NCI-H1417 (cell line): ENCODE results near the gene SMNDC1.
"Not testable (repeated sequence)": the region's sequence is repeated elsewhere in the genome, so short reads cannot be mapped to it uniquely, and the experiment has no call there.

ENCODE experiments used
- DNase-seq, 3 experiments: peaks; one replicate each; lab custom pipeline; 2025; lab: John Stamatoyannopoulos, UW

Gene SMNDC1

DNA sequence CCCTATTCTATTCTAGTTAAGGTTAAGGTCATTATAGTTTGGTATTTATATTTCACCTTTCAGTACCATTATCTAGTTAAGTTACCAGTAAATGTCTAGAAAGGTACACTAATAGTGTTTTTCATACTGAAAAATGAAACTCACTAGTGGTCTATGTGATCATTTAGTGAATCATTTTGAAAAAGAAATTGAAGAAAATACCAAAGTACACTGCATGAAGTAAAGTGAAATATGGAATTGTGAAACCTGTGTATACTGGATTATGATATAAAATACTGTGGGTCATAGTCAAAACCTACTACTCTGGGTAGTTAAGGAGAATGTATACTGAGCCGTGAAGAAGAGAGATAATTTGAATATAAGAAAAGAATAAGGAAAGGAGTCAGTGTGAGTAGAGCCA is 53.3 kb downstream of the SMNDC1 start:
- DNase-seq = not testable (repeated sequence)

DNA sequence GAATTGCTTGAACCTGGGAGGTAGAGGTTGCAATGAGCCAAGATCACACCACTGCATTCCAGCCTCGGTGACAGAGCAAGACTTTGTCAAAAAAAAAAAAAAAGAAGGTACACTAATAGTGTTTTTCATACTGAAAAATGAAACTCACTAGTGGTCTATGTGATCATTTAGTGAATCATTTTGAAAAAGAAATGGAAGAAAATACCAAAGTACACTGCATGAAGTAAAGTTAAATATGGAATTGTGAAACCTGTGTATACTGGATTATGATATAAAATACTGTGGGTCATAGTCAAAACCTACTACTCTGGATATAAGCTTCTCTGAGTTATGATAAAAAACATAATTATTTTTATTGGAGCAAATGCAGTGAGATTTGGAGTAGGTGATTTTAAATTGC is 55.2 kb downstream of the SMNDC1 start:
- DNase-seq = not testable (repeated sequence)

DNA sequence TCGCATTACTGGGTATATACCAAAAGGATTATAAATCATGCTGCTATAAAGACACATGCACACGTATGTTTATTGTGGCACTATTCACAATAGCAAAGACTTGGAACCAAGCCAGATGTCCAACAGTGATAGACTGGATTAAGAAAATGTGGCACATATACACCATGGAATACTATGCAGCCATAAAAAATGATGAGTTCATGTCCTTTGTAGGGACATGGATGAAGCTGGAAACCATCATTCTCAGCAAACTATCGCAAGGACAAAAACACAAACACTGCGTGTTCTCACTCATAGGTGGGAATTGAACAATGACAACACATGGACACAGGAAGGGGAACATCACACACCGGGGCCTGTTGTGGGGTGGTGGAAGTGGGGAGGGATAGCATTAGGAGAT is 56.9 kb downstream of the SMNDC1 start:
- DNase-seq = not testable (repeated sequence)

DNA sequence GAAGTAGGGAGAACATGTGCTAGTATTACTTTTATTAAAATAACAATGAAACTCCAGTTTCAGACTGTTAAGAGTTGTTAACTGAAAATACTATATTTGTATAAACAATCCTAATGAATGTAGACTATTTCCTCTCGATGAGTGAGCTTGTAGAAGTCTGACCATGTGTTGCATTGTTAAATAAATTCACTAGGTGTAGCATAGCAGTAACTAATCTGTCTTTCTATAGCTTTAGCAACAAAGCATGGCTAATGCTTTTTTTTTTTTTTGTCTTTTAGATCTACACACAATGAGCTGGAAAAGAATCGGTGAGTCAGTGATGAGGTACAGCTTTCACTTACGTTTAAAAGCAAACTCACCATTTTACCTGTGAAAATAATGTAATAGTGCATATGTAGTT is 60.2 kb downstream of the SMNDC1 start:
- no peak for DNase-seq

DNA sequence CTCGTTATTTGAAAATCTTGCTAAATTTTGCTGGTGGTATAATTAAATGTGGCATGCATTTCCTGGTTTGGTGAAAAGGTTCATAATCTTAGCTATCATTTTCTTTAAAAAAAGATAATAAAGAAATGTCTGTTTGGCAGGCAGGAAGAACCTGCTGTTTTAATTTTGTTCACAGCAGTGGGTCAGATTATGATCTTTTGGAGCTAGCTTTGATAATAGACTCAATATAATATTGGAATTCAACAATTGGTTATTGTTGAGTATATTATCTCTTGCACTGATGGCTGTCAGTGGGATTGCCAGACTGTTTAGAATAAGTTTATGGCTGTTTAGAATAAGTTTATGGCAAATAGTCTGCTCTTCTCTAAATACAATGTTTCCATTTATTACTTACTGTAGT is 62.2 kb downstream of the SMNDC1 start:
- DNase-seq = no peak

DNA sequence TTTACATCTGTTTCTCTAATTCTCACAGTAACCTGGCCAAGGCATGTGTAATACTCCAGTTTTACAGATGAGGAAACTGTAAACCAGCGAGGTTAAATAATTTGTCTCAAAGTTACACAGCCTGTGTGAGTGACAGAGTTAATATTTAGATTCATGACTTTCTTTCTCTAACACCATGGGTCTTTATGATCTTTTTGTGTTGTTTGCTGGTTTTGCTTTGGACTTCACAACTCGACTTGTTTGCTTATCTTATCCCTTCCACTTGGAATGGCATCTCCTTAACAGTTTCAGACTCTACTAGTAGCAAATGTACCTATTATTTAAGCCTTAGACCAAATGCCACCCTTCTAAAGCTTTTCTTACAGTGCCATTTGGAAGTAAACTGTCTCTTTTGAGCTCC is 62.9 kb downstream of the SMNDC1 start:
- no peak for DNase-seq

DNA sequence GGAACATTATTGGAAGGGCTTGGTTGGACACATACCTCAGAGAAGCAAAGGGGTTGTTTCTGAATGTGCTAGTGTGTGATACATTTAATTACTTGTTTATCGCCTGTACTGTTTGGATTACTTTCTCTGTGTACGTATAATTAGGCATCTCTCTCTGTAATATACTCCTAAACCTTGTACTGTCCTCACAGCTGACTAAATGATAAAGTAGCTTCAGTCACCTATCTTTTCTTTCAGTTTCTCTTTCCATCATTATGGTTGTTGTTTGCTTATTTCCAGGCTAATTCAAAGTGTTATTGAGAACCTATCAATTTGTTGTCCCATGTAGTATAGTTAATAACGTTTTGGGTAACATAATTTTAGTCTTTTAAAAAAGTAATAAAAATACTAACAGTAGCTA is 63.3 kb downstream of the SMNDC1 start:
- DNase-seq = peak in 1 of 3 experiments; percentile 6
